ENCODE data around the gene NPPB.
"Not testable (repeated sequence)": the region's sequence is repeated elsewhere in the genome, so short reads cannot be mapped to it uniquely, and the experiment has no call there.

GRCh38 chr1:11901446-11901845, 42.7 kb upstream of the NPPB start:
- TF ChIP-seq, protein P1, sequence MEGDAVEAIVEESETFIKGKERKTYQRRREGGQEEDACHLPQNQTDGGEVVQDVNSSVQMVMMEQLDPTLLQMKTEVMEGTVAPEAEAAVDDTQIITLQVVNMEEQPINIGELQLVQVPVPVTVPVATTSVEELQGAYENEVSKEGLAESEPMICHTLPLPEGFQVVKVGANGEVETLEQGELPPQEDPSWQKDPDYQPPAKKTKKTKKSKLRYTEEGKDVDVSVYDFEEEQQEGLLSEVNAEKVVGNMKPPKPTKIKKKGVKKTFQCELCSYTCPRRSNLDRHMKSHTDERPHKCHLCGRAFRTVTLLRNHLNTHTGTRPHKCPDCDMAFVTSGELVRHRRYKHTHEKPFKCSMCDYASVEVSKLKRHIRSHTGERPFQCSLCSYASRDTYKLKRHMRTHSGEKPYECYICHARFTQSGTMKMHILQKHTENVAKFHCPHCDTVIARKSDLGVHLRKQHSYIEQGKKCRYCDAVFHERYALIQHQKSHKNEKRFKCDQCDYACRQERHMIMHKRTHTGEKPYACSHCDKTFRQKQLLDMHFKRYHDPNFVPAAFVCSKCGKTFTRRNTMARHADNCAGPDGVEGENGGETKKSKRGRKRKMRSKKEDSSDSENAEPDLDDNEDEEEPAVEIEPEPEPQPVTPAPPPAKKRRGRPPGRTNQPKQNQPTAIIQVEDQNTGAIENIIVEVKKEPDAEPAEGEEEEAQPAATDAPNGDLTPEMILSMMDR (conservative IDR thresholded peaks at IDR 0.05), result not testable (repeated sequence)
- not testable (repeated sequence) for TF ChIP-seq ZFX (IDR thresholded peaks at IDR 0.05)
